ENCODE data around the gene STAU1. TPM values are rescaled to one million over a fixed set of nuclear protein-coding genes. Genes with fewer than 3 reads are reported as not detected.

STAU1 gene
- polyA plus RNA-seq, 1 of the 3 experiments (the other 2 are of a cell fraction) = 48.2 TPM

DNA sequence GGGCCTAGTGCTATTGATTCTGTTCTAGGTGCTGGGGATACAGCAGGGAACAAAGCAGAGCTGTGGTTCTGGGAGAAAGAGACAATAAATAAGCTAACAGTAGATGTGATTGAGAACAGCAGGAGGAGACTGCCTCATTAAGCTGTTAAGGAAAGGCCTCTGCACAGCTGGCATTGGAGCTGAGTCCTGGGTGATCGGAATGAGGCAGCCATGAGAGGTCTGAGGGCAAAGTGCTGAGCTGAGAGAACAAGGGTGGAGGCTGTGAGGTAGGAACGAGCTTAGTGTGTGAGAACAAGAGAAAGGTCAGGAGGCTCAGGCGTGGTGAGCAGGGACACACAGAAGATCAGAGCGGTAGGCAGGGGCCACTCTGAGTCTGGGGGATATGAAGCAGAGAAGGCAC lies 49.4 kb upstream of the STAU1 start:
- Histone ChIP-seq H3K9me2 (no peaks in the 10 kb centered on the region), H3F3A (replicated peaks; ENCODE audit: insufficient read depth) (no peaks in the 10 kb centered on the region), H3K4me3 (ENCODE audit: low read depth in 2 of 2, low read length in 1 of 2) (no peak overlapping the region), H3K36me3 (replicated peaks in 1 of 2; ENCODE audit: control insufficient read depth in 1 of 2, insufficient read depth in 2 of 2, low read length in 1 of 2) (peaks cover 47 to 67% of the 10 kb centered on the region in 2 experiments), H2AFZ (ENCODE audit: low read depth) (no peak overlapping the region), H3K27me3 (ENCODE audit: insufficient read depth) (no peaks in the 10 kb centered on the region), H3K4me2 (no peak overlapping the region), H3K9me3 (no peaks in the 10 kb centered on the region), H4K20me1 (ENCODE audit: insufficient read depth) (no peaks in the 10 kb centered on the region), H3K4me1 (ENCODE audit: control insufficient read depth in 1 of 2, insufficient read depth in 2 of 2, low read depth in 1 of 2, low read length in 1 of 2) (no peaks in the 10 kb centered on the region), H3K27ac (ENCODE audit: low read depth in 2 of 2, low read length in 1 of 2) (no peak overlapping the region), H3K79me2 (ENCODE audit: insufficient read depth) (no peaks in the 10 kb centered on the region), H3K9ac (no peak overlapping the region)
- DNase-seq = no peak
- TF ChIP-seq SMC3 (IDR thresholded peaks at IDR 0.05; ENCODE audit: low read depth, low read length) = no peak
- TF ChIP-seq RCOR1 (IDR thresholded peaks at IDR 0.05; ENCODE audit: low read length) = no peak
- no peak for TF ChIP-seq RXRA (IDR thresholded peaks at IDR 0.05; ENCODE audit: borderline replicate concordance, low read depth)
- TF ChIP-seq, protein P1, sequence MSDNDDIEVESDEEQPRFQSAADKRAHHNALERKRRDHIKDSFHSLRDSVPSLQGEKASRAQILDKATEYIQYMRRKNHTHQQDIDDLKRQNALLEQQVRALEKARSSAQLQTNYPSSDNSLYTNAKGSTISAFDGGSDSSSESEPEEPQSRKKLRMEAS (IDR thresholded peaks at IDR 0.05; ENCODE audit: low read depth) = no peak
- TF ChIP-seq SIN3A (IDR thresholded peaks at IDR 0.05; ENCODE audit: borderline replicate concordance, low read depth, low read length) = no peak
- TF ChIP-seq ELF1 (IDR thresholded peaks at IDR 0.05) = no peak
- no peak for TF ChIP-seq YY1 (IDR thresholded peaks at IDR 0.05; ENCODE audit: low read depth)
- WGBS (ENCODE audit: low lambda C conversion rate) = 99% methylated on average over 4 of the region's 4 CpGs
- ChIA-PET POLR2A (interaction anchor here (0.9 kb wide), 1 partner anchor 8 kb away, joined by 4 read pairs; no protein-coding TSS in a partner anchor), CTCF (interaction anchor here (0.9 to 2.0 kb wide), 4 partner anchors 9 to 371 kb away, joined by 3 to 17 read pairs (median 6); no protein-coding TSS in a partner anchor)

DNA sequence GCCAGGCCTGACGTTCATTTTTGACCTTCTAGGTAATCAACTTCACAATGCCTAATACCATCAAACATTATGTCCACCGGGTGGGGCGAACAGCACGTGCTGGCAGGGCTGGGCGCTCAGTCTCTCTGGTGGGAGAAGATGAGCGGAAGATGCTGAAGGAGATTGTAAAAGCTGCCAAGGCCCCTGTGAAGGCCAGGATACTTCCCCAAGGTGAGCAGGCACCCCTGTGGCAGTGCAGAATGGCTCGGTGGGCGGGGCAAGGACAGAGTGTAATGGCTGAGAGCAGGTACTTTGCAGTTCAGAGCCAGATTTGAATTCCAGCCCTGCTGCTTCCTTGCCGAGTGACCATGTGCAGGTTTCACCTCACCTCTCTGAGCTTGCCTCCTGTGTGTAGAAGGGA lies 48.2 kb upstream of the STAU1 start:
- Histone ChIP-seq H3K79me2 (ENCODE audit: insufficient read depth) (no peaks in the 10 kb centered on the region), H3K36me3 (replicated peaks in 1 of 2; ENCODE audit: control insufficient read depth in 1 of 2, insufficient read depth in 2 of 2, low read length in 1 of 2) (peaks cover 40 to 61% of the 10 kb centered on the region in 2 experiments), H3F3A (replicated peaks; ENCODE audit: insufficient read depth) (no peaks in the 10 kb centered on the region), H3K4me1 (ENCODE audit: control insufficient read depth in 1 of 2, insufficient read depth in 2 of 2, low read depth in 1 of 2, low read length in 1 of 2) (no peaks in the 10 kb centered on the region), H3K4me3 (ENCODE audit: low read depth in 2 of 2, low read length in 1 of 2) (no peak overlapping the region), H3K9ac (no peak overlapping the region), H3K4me2 (no peak overlapping the region), H2AFZ (ENCODE audit: low read depth) (no peak overlapping the region), H4K20me1 (ENCODE audit: insufficient read depth) (no peaks in the 10 kb centered on the region), H3K27ac (ENCODE audit: low read depth in 2 of 2, low read length in 1 of 2) (no peak overlapping the region), H3K9me3 (no peaks in the 10 kb centered on the region), H3K9me2 (no peaks in the 10 kb centered on the region), H3K27me3 (ENCODE audit: insufficient read depth) (no peaks in the 10 kb centered on the region)
- DNase-seq = no peak
- ChIA-PET CTCF (interaction anchor here (0.8 kb wide), 1 partner anchor 10 kb away, joined by 5 read pairs; no protein-coding TSS in a partner anchor), POLR2A (no interaction called here)
- WGBS (ENCODE audit: low lambda C conversion rate) = 93% methylated on average over 9 of the region's 9 CpGs
- TF ChIP-seq CTCF (IDR thresholded peaks at IDR 0.05) = no peak
- no peak for TF ChIP-seq ELF1 (IDR thresholded peaks at IDR 0.05)
- TF ChIP-seq TCF12 (IDR thresholded peaks at IDR 0.05) = no peak
- TF ChIP-seq JUND (IDR thresholded peaks at IDR 0.05) = no peak
- TF ChIP-seq, protein P1 (IDR thresholded peaks at IDR 0.05; ENCODE audit: low read depth) = no peak
- TF ChIP-seq, protein P2, sequence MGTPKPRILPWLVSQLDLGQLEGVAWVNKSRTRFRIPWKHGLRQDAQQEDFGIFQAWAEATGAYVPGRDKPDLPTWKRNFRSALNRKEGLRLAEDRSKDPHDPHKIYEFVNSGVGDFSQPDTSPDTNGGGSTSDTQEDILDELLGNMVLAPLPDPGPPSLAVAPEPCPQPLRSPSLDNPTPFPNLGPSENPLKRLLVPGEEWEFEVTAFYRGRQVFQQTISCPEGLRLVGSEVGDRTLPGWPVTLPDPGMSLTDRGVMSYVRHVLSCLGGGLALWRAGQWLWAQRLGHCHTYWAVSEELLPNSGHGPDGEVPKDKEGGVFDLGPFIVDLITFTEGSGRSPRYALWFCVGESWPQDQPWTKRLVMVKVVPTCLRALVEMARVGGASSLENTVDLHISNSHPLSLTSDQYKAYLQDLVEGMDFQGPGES (IDR thresholded peaks at IDR 0.05; ENCODE audit: low read depth, low read length) = no peak
- TF ChIP-seq FOXM1 (IDR thresholded peaks at IDR 0.05; ENCODE audit: low read depth) = no peak
- TF ChIP-seq CHD2 (IDR thresholded peaks at IDR 0.05; ENCODE audit: low read length, partially characterized antibody) = no peak
- TF ChIP-seq SIN3A (IDR thresholded peaks at IDR 0.05; ENCODE audit: borderline replicate concordance, low read depth, low read length) = no peak
- TF ChIP-seq, protein P3, sequence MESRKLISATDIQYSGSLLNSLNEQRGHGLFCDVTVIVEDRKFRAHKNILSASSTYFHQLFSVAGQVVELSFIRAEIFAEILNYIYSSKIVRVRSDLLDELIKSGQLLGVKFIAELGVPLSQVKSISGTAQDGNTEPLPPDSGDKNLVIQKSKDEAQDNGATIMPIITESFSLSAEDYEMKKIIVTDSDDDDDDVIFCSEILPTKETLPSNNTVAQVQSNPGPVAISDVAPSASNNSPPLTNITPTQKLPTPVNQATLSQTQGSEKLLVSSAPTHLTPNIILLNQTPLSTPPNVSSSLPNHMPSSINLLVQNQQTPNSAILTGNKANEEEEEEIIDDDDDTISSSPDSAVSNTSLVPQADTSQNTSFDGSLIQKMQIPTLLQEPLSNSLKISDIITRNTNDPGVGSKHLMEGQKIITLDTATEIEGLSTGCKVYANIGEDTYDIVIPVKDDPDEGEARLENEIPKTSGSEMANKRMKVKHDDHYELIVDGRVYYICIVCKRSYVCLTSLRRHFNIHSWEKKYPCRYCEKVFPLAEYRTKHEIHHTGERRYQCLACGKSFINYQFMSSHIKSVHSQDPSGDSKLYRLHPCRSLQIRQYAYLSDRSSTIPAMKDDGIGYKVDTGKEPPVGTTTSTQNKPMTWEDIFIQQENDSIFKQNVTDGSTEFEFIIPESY (IDR thresholded peaks at IDR 0.05; ENCODE audit: borderline replicate concordance, low read depth) = no peak
- TF ChIP-seq GABPA (IDR thresholded peaks at IDR 0.05; ENCODE audit: low read depth) = no peak
- no peak for TF ChIP-seq FOXJ3 (CRISPR knock-in tag; IDR thresholded peaks at IDR 0.05)
- no peak for TF ChIP-seq RXRA (IDR thresholded peaks at IDR 0.05; ENCODE audit: borderline replicate concordance, low read depth)
- TF ChIP-seq NRF1 (IDR thresholded peaks at IDR 0.05; ENCODE audit: low read depth, low read length) = no peak
- no peak for TF ChIP-seq MEF2A (IDR thresholded peaks at IDR 0.05; ENCODE audit: borderline replicate concordance, low read depth)
- no peak for TF ChIP-seq REST (IDR thresholded peaks at IDR 0.05; ENCODE audit: low read depth, low read length)
- TF ChIP-seq GATA2 (CRISPR knock-in tag; IDR thresholded peaks at IDR 0.05) = no peak
